ENCODE data around the gene TRIM41.
"Not testable (repeated sequence)": the region's sequence is repeated elsewhere in the genome, so short reads cannot be mapped to it uniquely, and the experiment has no call there.

TRIM41 gene

GRCh38 chr5:181207214-181207959 is 15.7 kb upstream of the TRIM41 start:
- peak; percentile 92 for DNase-seq (ENCODE audit: low read depth)
- H3K4me3 ChIP-seq (ENCODE audit: low read depth, low read length), result peak overlapping the region; percentile 61
- no peak for TF ChIP-seq CTCF (conservative IDR thresholded peaks at IDR 0.05; ENCODE audit: low read depth, low read length)

- no peak for DNase-seq (ENCODE audit: low read depth)
- H3K4me3 ChIP-seq (ENCODE audit: low read depth, low read length), result no peak overlapping the region
- TF ChIP-seq CTCF (conservative IDR thresholded peaks at IDR 0.05; ENCODE audit: low read depth, low read length), result no peak
Observed at GRCh38 chr5:181207960-181208253, 15.2 kb upstream of the TRIM41 start.

GRCh38 chr5:181209006-181209405 is 14.1 kb upstream of the TRIM41 start:
- not testable (repeated sequence) for H3K4me3 ChIP-seq (ENCODE audit: low read depth, low read length); DNase-seq (ENCODE audit: low read depth)

- H3K4me3 ChIP-seq (ENCODE audit: low read depth, low read length); DNase-seq (ENCODE audit: low read depth): not testable (repeated sequence)
Observed at GRCh38 chr5:181210148-181210547, 12.9 kb upstream of the TRIM41 start.

- H3K4me3 ChIP-seq (ENCODE audit: low read depth, low read length); DNase-seq (ENCODE audit: low read depth): not testable (repeated sequence)
Observed at GRCh38 chr5:181210698-181211097, 12.4 kb upstream of the TRIM41 start.

GRCh38 chr5:181211208-181211607 is 11.9 kb upstream of the TRIM41 start:
- no peak overlapping the region for H3K4me3 ChIP-seq (ENCODE audit: low read depth, low read length)
- no peak for TF ChIP-seq CTCF (conservative IDR thresholded peaks at IDR 0.05; ENCODE audit: low read depth, low read length)
- no peak for DNase-seq (ENCODE audit: low read depth)

GRCh38 chr5:181212080-181212479 is 11.0 kb upstream of the TRIM41 start:
- DNase-seq (ENCODE audit: low read depth), result no peak
- no peak overlapping the region for H3K4me3 ChIP-seq (ENCODE audit: low read depth, low read length)
- no peak for TF ChIP-seq CTCF (conservative IDR thresholded peaks at IDR 0.05; ENCODE audit: low read depth, low read length)

- no peak overlapping the region for H3K4me3 ChIP-seq (ENCODE audit: low read depth, low read length)
- DNase-seq (ENCODE audit: low read depth), result no peak
- TF ChIP-seq CTCF (conservative IDR thresholded peaks at IDR 0.05; ENCODE audit: low read depth, low read length), result no peak
Observed at GRCh38 chr5:181212934-181213333, 10.1 kb upstream of the TRIM41 start.

GRCh38 chr5:181214249-181214648 is 8.8 kb upstream of the TRIM41 start:
- H3K4me3 ChIP-seq (ENCODE audit: low read depth, low read length); DNase-seq (ENCODE audit: low read depth): not testable (repeated sequence)

All from choroid plexus epithelial cell (primary cell).